Measurements from ENCODE around the gene ARHGEF1.

The ARHGEF1 gene

DNA sequence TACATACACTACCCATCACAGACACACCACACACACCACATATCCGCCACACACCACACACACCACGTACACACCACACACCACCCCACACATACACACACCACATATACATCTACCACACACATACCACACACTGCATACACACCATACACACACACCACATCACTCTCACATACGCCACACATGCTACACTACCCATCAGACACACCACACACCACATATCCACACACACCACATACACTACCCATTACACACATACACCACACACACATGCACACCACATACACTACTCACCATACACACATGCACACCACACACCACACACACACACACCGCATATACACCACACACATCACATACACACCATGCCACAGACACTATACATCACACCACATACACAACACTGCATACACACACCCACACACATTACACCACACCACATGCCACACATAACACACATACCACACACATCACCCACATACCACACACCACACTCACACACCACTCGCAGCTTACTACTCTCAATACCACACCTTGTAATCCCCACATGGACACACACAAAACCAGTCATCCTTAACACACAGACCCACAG is 35.8 kb downstream of the ARHGEF1 start:
- TF ChIP-seq, protein P1, sequence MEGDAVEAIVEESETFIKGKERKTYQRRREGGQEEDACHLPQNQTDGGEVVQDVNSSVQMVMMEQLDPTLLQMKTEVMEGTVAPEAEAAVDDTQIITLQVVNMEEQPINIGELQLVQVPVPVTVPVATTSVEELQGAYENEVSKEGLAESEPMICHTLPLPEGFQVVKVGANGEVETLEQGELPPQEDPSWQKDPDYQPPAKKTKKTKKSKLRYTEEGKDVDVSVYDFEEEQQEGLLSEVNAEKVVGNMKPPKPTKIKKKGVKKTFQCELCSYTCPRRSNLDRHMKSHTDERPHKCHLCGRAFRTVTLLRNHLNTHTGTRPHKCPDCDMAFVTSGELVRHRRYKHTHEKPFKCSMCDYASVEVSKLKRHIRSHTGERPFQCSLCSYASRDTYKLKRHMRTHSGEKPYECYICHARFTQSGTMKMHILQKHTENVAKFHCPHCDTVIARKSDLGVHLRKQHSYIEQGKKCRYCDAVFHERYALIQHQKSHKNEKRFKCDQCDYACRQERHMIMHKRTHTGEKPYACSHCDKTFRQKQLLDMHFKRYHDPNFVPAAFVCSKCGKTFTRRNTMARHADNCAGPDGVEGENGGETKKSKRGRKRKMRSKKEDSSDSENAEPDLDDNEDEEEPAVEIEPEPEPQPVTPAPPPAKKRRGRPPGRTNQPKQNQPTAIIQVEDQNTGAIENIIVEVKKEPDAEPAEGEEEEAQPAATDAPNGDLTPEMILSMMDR (IDR thresholded peaks at IDR 0.05; ENCODE audit: low read depth, low read length): no peak
- no peak for DNase-seq
- Histone ChIP-seq H3K27me3 (ENCODE audit: insufficient read depth, low read depth, severe bottlenecking) (peaks cover 25% of the 10 kb centered on the region), H3K36me3 (no peaks in the 10 kb centered on the region), H3K27ac (no peak overlapping the region), H3K9me3 (ENCODE audit: severe bottlenecking) (no peaks in the 10 kb centered on the region), H3K4me3 (ENCODE audit: low read depth, low read length) (no peak overlapping the region)

DNA sequence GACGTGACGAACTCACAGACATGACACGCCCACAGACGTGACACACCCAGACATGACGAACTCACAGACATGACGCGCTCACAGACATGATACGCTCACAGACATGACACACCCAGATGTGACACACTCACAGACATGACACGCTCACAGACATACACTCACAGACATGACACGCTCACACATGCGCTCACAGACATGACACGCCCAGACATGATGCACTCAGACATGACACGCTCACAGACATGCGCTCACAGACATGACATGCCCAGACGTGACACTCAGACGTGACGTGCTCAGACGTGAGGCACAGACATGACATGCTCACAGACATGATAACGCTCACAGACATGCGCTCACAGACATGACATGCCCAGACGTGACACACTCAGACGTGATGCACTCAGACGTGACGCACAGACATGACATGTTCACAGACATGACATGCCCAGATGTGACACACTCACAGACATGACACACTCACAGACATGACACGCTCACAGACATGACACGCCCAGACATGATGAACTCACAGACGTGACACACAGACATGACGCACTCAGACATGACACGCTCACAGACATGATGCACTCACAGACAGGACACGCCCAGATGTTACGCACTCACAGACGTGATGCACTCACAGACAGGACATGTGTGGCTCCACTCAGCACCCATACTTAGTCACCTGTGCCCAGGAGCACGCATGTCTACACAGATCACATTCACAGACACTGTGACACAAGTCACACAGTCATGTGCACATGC is 37.1 kb downstream of the ARHGEF1 start:
- H3K36me3 ChIP-seq: no peaks in the 10 kb centered on the region
- no peaks in the 10 kb centered on the region for H3K9me3 ChIP-seq (ENCODE audit: severe bottlenecking)
- TF ChIP-seq, protein P1 (IDR thresholded peaks at IDR 0.05; ENCODE audit: low read depth, low read length): no peak
- H3K4me3 ChIP-seq (ENCODE audit: low read depth, low read length): no peak overlapping the region
- no peak overlapping the region for H3K27ac ChIP-seq
- no peak for DNase-seq
- H3K27me3 ChIP-seq (ENCODE audit: insufficient read depth, low read depth, severe bottlenecking): peaks cover 29% of the 10 kb centered on the region

DNA sequence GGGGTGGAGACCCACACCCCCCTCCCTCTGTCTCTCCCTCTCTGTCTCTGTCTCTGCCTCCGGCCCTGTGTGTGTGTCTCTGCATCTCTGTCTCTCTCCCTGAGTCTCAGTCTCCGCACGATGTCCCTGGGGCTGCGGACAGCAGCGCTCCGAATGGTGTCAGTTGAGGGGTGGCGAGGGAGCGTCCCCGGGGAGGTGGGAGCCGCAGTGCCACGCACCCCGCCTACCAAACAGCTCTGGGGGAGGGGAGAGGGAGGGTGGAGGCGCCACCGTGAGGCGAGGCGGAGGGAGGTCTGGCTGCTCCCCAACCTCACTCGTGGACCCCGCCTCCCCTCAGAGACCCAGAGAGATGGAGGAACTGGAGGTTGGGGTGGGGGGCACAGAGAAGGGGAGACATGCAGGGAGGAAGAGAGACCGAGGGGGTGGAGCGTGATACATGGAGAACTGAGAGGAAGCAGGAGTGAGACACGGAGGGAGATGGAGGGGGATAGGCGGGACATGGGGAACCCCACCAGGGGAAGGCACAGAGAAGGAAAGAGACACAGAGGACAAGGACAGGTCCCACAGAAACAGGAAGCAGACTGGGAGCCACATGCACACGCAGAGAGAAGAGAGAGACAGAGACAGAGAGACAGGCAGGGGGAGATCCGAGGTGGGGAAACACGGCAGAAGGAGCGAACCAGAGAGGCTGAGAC is 38.0 kb downstream of the ARHGEF1 start:
- Histone ChIP-seq H3K27me3 (ENCODE audit: insufficient read depth, low read depth, severe bottlenecking) (peaks cover 31% of the 10 kb centered on the region), H3K27ac (no peak overlapping the region), H3K9me3 (ENCODE audit: severe bottlenecking) (no peaks in the 10 kb centered on the region), H3K36me3 (no peaks in the 10 kb centered on the region), H3K4me3 (ENCODE audit: low read depth, low read length) (no peak overlapping the region)
- TF ChIP-seq, protein P1 (IDR thresholded peaks at IDR 0.05; ENCODE audit: low read depth, low read length): no peak
- no peak for DNase-seq

DNA sequence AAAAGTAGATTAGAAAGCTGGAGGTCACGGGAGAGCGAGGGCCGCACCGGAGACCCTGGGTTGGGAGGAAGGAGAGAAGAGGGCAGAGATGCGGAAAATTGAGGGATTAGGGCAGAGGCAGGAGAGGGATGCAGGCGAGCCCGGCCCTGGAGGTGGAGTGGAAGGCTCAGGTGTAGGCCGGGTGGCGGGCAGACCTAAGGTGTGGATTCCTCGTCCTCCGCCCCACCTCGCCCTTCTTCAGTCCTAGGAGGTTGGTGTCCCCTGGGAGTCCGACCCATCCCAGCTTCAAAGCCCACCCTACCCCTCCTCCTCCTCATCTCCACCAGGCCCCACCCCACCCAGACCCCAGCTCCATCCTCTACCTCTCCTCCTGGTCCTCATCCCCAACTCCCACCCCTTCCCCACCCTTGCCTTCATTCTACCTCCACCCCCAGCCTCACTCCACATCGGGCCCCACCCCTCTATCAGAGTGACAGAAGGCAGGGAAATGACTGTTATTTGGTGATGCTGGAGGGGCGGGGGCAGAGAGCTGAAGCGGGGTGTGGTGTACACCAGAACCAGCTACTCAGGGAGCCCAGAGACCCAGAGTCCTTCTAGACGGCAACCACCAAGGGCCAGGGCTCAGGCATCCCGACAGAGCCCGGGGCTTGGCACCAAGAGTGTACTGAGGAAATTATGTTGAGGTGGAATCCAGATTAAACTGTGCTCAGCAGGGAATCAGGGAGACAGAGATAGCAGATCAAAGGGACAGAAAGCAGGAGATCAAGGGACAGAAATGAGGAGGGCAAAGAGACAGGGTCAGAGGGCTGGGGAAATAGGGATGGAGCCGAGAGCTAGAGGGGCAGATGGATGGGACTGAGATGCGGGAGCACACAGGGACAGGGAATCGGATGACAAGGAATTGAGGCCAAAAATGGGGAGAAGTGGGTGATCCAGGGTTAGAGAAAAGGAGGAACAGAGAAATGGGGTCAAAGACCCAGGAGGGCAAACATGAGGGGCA is 38.9 kb downstream of the ARHGEF1 start:
- no peaks in the 10 kb centered on the region for H3K9me3 ChIP-seq (ENCODE audit: severe bottlenecking)
- peaks cover 35% of the 10 kb centered on the region for H3K27me3 ChIP-seq (ENCODE audit: insufficient read depth, low read depth, severe bottlenecking)
- TF ChIP-seq, protein P1 (IDR thresholded peaks at IDR 0.05; ENCODE audit: low read depth, low read length): no peak
- no peak for DNase-seq
- H3K4me3 ChIP-seq (ENCODE audit: low read depth, low read length): no peak overlapping the region
- no peaks in the 10 kb centered on the region for H3K36me3 ChIP-seq
- no peak overlapping the region for H3K27ac ChIP-seq

DNA sequence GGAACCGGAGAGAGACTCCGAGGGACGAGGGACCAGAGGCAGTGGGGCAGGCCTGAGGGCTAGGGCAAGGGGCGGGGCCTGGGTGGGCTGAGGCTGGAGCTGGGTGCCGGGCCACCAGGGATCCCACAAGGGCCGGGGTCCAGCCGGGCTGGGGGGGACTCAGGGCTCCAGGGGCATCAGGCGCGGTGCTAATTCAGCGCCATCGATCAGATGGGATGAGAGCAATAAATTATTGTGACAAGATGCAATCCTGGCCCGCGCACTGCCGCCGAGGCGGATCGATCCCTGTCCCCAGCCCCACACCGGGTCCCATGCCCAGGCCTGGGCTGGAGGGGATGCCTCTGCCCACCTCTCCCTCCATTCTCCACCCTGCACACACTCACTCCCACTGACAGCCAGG is 39.6 kb downstream of the ARHGEF1 start:
- Histone ChIP-seq H3K36me3 (no peaks in the 10 kb centered on the region), H3K9me3 (ENCODE audit: severe bottlenecking) (no peaks in the 10 kb centered on the region), H3K4me3 (ENCODE audit: low read depth, low read length) (no peak overlapping the region), H3K27ac (no peak overlapping the region), H3K27me3 (ENCODE audit: insufficient read depth, low read depth, severe bottlenecking) (peaks cover 42% of the 10 kb centered on the region)
- TF ChIP-seq, protein P1 (IDR thresholded peaks at IDR 0.05; ENCODE audit: low read depth, low read length): no peak
- DNase-seq: no peak

Measured in WERI-Rb-1 (cell line).